GM10266 (cell line): ENCODE data around the gene HTT-AS.

Experiments used
- DNase-seq: peaks from one replicate; pipeline ENCODE4 v3.0.0; 2012; ENCODE audit errors: extremely low spot score
- TF ChIP-seq, protein P1 (sequence below): IDR thresholded peaks from 2 replicates; pipeline ENCODE4 v1.5.1; 2012; ENCODE audit warnings: mild to moderate bottlenecking, low read depth; ENCODE audit not compliant: control insufficient read depth, insufficient read depth; ENCODE audit errors: missing control alignments

HTT-AS gene

DNA sequence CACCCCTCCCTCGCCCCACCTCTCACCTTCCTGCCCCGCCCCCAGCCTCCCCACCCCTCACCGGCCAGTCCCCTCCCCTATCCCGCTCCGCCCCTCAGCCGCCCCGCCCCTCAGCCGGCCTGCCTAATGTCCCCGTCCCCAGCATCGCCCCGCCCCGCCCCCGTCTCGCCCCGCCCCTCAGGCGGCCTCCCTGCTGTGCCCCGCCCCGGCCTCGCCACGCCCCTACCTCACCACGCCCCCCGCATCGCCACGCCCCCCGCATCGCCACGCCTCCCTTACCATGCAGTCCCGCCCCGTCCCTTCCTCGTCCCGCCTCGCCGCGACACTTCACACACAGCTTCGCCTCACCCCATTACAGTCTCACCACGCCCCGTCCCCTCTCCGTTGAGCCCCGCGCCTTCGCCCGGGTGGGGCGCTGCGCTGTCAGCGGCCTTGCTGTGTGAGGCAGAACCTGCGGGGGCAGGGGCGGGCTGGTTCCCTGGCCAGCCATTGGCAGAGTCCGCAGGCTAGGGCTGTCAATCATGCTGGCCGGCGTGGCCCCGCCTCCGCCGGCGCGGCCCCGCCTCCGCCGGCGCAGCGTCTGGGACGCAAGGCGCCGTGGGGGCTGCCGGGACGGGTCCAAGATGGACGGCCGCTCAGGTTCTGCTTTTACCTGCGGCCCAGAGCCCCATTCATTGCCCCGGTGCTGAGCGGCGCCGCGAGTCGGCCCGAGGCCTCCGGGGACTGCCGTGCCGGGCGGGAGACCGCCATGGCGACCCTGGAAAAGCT lies at the start of gene HTT-AS, which contains the start of gene HTT:
TSS of gene HTT-AS (minus strand) at position 461 of the 768 bp plus-strand sequence.
TSS of gene HTT (plus strand) at position 604 of the 768 bp plus-strand sequence. CDS start at position 749, 145 bp downstream.
- TF ChIP-seq, protein P1, sequence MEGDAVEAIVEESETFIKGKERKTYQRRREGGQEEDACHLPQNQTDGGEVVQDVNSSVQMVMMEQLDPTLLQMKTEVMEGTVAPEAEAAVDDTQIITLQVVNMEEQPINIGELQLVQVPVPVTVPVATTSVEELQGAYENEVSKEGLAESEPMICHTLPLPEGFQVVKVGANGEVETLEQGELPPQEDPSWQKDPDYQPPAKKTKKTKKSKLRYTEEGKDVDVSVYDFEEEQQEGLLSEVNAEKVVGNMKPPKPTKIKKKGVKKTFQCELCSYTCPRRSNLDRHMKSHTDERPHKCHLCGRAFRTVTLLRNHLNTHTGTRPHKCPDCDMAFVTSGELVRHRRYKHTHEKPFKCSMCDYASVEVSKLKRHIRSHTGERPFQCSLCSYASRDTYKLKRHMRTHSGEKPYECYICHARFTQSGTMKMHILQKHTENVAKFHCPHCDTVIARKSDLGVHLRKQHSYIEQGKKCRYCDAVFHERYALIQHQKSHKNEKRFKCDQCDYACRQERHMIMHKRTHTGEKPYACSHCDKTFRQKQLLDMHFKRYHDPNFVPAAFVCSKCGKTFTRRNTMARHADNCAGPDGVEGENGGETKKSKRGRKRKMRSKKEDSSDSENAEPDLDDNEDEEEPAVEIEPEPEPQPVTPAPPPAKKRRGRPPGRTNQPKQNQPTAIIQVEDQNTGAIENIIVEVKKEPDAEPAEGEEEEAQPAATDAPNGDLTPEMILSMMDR = peak; percentile 23
- DNase-seq = peak; percentile 99

DNA sequence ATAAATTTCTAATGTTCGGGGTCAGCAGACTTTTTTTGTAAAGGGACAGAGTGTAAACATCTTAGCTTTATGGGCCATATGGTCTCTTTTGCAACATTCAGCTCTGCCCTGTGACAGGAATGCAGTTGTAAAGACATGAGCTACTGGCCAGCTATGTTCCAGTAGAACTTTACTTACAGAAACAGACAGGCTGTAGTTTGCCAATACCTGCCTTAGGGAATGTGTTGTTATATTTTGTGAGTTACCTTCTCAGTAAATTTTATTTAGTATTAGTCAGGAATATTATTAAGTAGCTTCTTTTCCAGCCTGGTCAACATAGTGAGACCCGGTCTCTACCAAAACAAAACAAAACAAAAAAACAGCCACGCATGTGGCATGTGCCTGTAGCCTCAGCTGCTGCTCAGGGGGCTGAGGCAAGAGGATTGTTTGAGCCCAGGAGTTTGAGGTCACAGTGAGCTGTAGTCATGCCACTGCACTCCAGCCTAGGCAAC lies 48.9 kb upstream of the HTT-AS start:
- DNase-seq = no peak
- TF ChIP-seq, protein P1 = no peak

DNA sequence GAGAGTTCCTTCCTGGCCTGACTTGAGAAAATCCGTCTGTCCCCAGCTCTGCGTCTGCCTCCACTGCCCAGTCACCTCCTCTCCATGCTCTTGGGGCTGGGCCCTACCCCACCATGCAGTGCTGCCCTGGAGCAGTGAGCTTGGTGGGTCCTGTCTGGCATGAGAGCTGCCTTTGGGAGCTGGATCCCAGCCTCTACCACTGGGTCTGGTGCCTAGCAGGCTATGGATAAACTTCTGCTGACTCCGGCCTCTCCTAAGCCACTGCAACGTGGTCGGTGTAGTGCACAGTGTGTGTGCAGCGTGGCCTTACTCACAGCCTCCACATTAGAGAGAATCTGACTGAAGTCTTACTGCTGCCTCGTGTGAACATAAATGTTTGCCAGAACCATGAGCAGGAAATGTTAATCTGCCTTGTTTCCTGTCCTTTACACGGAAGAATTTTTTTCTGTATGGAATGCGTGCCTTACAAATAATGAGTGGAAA lies 47.8 kb upstream of the HTT-AS start:
- TF ChIP-seq, protein P1 = no peak
- no peak for DNase-seq

DNA sequence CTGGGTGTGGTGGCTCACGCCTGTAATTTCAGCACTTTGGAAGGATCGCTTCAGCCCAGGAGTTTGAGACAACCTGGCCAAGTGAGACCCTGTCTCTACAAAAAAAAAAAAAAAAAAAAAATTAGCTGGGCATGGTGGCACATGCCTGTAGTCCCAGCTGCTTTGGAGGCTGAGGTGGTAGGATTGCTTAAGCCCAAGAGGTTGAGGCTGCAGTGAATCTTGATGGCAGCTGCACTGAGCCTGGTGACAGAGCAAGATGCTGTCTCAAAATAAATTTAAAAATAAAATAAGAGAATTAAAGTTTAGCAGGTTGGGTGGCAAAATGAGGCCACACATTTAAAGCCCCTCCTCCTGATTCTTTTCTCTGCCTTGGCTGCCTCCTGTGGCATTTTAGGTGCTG lies 47.3 kb upstream of the HTT-AS start:
- DNase-seq = no peak
- TF ChIP-seq, protein P1 = no peak

DNA sequence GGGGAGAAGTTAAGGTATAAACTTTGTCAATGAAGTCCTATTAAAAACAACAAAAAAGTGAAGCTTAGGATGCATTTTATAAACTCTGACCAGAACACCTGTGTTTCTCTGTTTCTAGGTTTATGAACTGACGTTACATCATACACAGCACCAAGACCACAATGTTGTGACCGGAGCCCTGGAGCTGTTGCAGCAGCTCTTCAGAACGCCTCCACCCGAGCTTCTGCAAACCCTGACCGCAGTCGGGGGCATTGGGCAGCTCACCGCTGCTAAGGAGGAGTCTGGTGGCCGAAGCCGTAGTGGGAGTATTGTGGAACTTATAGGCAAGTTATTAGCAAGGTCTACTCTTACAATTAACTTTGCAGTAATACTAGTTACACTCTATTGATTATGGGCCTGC lies 46.8 kb upstream of the HTT-AS start:
- TF ChIP-seq, protein P1 = no peak
- DNase-seq = no peak

DNA sequence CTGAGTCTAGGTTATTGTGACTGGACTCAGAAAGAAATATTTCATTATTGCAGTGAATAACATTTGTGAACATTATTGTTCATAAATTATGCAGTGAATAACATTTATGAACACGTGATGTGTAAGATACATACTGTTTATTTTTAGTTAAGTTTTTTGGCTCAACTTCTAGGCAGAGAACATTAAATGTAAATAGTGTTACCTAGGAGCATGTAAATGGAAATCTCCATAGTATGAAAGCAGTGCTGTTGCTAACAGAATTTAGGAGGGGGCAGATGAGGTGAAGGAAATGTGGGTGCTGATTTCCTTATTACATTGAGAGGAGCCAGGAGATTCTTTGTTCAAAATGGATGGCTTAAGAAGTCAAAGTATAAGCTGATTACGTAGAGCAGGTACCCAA lies 45.1 kb upstream of the HTT-AS start:
- TF ChIP-seq, protein P1 = no peak
- DNase-seq = no peak

DNA sequence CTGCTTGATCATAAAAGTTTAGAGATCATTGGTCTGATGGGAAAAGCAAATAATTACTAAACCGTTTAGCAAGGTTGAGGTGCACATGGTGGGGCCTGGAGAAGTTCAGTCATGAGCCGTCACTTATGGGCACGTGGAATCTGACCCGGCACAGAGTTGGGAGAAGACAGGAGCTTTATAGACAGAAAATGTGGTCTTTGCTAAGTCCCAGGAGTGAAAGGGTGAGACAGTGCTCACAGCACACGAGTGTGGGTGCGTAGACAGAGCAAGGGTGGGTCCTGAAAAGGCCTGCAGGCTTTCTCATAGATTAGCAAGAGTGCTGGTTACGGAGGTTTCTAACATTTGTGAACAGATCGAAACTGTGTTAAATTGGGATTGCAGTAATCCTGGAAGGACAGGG lies 44.0 kb upstream of the HTT-AS start:
- no peak for DNase-seq
- TF ChIP-seq, protein P1 = no peak
